GM04504 (cell line): ENCODE measurements around the gene SHROOM3.
"Not testable (repeated sequence)": the region's sequence is repeated elsewhere in the genome, so short reads cannot be mapped to it uniquely, and the experiment has no call there.

Experiments used
- DNase-seq: peaks from one replicate; pipeline ENCODE4 v3.0.0-alpha.2; 2012; ENCODE audit warnings: low read depth

SHROOM3 gene

DNA sequence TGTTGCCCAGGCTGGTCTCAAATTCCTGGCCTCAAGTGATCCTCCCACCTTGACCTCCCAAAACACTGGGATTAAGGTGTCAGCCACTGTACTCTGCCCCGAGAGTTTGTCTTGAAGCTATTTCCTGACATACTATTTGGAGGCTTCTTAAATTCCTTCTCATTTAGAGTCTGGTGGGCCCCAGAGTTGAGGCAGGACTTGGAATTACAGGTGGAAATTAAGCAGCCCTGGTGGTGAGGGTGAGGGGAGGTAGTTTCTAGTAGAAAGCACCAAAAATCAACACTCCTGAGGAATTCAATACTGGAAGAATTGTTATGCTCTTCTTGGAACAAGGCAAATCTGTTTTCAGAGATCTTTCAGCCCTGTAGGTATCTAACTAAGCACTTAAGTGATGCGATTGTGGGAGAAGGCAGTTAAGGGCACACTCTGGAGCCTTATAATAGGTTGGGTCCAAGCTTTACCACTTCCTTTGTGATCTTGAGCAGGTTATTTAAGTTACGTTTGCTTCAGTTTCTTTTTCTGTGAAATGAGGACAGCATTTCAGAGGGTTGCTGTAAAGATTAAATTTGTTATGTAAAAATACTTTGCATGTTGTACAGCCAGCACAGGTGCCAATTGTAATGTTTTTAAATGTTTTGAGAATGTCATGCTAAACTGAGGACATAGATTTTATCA, 262.2 kb downstream of the SHROOM3 start:
- no peak for DNase-seq

DNA sequence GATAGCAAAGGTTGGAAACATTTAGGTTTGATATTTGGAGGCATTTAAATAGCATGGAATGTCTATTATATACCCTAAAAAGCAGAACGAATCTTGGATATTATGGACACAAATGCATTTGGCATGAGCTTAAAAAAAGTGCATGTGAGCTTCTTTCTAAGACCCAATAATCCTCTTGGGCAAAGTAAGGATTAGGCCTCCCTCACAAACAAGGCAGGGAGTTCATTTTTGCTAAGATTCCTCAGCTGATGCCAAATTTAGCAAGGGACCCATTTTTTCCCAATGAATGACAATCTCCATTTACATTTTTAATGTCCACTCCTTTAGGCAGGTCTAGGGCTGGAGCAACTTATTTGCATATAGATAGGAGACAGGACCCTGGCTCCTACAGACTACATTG, 263.1 kb downstream of the SHROOM3 start:
- no peak for DNase-seq

DNA sequence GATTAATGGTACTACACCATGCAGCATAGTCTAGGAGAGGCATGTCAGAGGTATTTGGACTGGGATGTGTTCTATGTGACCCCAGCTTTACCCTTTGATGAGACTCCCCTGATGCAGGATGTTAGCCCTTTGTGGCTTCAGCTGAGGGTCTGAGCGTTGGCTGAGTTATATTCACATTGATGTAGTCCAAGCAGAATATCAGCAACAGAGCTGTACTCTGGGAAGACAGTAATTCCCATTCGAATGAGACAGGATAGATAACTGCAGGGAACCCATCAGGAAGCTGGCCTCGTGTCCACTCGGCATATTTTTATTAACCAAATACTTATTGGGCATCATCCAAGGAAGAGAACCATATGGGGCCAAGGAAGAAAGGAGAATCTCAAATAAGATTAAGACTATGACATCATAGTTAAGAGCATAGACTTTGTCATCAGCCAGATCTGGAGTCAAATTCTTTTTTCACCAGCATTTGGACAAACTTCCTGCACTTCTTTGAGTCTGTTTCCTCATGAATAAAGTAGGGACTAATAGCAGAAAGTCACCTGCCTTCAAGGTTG, 264.8 kb downstream of the SHROOM3 start:
- DNase-seq, result no peak

DNA sequence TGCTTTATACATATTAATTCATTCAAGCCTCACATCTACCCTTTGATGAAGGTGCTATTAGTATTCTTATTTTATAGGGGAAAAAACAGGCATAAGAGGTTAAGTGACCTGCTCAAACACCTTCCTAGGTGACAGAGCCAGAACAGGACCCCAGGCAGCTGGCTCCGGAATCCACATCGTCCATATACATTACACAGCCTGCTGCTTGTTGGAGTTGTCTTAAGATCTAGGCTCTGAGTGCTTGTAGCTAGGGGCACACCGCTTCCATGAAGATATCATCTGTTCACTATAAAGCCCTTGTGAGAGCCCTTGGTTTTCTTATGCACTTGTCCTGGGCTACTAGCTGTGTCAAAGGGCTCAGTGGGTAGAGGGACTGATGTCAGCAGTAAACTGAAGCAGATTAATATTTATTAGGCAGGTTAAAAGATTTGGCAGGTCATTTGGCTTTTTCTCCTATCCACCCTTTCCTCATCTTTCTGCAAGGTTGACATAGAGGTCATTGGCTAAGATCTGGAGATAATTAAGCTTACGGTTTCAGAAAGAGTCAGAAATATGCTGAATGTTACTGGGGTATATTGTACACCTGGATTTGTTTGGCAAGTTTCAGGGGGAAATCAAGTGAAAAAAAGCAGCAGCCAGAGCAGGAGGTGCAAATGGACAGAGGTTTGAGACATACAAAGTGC, 267.6 kb downstream of the SHROOM3 start:
- DNase-seq, result no peak

DNA sequence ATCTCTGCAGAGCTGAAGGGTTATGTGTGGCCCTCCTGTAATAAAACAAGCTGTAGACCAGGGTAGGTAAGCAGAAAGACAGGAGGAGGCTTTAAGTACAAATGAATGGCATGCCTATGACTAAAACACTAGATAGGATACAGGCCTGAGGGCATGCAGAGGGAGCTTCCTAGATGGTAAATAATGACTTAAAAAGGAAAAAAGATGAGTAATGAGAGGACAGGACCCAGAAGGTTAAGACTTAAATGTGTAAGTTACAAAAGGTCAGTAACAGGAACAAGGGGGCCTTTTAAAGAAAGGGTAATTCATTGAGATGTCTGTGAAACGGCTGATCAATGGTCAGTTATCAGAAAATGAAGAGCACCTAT, 268.1 kb downstream of the SHROOM3 start:
- no peak for DNase-seq

DNA sequence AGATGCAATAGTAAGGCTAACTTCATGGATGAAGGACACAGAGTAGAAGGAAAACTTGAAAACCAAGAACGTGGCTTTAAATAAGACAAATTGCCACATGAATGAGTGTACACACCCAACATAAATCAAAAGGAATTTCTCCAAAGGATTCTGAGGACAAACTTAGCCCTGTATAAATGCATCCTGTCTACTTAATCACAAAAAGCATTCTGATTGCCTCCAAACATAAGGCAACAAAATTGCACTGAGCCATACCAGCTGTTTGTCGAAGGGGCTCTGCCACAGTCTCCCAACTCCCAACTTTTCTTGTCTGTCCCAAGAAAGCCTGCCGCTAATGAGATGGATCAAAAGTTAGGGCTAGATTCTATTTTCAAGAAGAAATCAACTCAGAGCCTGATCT, 268.6 kb downstream of the SHROOM3 start:
- no peak for DNase-seq

DNA sequence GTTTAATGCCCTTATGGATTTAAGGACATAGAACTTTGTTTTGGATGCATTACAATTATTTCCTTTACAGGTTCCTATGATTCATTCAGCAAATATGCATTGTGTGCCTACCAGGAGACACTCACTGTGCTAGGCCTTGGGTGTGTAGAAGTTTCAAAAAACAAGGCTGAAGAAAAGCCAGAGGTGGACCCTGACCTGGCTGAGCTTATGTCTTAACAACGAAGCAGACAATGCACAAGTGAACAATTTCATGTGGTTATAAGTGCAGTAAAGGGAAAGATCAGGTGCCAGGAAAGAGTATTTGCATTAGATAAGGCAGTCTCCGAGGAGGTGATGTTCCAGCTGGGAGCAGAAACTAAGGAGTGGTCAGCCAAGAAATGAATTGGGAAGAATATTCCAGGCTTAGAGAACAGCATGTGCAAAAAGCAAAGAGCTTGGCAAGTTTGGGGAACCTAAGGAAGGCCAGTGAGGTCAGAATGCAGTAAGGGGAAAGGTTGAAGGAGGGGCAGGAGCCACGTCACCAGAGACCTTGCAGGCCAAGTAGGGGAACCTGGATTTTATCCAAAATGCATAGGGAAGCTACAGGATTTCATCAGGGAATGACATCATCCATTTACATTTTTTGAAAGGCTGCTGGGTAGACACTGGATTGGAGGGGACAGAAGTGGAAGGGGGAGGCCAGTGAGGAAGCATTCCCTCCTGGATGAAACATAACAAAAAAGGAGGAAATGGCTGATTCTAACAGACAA, 269.3 kb downstream of the SHROOM3 start:
- DNase-seq, result no peak

DNA sequence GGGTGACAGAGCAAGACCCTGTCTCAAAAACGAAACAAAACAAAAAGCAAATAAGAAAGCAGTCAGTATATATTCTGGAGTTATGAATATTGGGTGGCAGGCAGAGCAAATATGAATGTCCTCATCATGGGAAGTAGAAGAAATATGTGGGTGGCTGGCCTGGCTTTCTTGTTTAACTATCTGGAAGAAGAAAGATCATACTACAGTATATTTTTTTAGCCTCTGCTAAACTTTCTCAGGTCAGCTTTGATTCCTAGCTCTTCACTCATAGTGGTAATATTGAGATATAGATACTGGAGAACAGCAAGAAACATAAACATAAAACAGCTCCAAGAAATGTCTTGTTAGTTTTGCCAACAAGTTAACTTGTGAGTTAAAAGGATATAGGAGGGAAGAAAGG, 270.4 kb downstream of the SHROOM3 start:
- no peak for DNase-seq

DNA sequence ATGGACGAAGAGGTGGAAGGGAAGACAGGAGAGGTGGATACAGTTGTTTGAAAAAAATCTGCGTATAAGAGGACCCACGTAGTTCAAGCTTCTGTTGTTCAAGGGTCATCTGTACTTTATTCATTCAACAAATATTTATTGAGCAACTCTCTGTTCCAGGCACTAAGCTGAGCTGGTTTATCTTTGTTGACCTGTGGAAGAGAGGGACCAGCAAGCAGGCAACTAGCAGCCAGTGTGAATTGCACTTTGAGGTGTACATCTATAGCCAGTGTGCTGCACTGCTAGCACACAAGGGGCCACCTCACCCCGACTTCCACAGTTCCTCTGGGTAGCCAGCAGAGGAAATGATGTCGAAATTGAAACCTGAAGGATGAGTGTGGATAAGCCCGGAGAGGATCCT, 271.6 kb downstream of the SHROOM3 start:
- DNase-seq, result no peak

DNA sequence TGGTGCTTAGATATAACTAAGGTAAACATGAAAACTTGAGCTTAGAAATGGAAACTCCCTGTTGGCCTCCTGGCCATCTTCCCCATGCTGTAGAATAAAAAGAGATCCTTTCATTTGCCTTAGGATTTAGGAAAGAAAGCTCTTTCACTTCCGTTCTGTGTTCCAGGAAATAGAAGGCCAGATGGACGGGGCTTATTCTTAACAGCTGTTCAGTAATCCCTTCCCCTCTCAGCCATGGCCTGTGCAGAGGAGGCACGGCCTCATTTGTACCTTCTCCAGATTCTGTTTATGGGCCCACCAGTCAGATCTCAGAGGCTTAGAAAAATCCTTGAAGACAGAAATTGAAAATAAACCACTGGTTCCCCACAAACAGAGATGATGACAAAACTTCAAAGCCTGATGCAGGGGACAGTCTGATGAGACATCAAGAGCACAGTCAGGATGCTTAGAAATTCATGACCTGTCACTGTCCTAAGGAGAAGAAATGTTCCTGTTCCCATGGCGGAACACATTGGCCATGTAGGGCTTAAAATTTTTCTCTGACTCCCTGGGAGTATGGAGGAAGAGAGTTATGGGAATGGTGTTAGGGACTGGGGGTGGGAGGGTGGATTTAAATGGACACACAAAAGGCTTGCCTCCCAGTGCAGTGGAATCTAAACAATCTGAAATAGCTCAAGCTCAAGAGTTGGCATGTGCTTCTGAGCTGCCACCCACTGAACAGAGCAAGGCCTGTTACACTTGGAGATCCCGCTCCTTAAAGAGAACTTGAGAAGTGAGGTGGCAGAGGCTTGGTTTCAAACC, 274.1 kb downstream of the SHROOM3 start:
- no peak for DNase-seq

DNA sequence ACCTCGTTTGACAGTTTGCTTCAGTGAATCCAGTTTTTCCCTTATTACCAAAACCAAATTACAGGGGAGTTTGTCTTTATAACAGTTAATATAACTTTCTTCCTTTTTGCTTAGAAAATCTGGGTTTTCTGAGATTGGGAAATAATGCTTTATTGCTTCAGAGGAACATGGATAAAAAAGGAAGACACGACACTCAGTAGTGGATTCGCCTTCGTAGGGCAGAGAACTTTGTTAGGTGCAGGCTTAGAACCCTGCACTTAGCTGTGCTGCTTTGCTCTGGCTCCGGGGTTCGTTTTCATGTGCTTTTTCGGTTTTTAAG, 274.7 kb downstream of the SHROOM3 start:
- DNase-seq, result no peak

DNA sequence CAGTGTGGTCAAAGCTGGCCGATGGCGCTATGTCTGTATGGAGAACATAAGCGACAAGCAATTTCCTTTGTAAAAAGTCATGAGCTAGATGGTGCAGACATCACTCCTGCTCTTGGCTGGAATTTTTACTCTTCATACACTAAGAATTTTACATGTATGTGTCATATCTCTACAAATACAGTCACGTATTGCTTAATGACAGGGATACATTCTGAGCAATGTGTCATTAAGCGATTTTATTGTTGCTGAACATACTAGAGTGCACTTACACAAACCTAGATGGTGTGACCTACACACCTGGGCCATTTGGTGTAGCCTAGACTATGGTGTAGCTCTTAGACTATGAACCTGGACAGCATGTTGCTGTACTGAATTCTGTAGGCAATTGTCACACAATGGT, 277.5 kb downstream of the SHROOM3 start:
- no peak for DNase-seq

DNA sequence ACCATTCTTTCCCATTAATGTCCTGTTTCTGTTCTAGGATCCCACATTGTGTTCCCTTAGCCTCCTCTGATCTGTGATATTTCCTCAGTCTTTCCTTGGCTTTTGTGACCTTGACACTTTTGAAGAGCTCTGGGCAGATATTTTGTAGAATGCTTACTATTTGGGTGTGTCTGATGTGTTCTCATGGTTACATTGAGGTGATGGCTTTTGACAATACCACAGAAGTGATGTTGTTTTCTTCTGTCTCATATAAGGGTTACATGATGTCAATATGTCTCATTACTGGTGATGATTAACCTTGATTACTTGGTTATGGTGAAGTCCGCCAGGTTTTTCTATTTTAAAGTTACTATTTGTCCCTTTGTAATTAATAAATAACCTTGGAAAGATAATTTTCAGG, 279.2 kb downstream of the SHROOM3 start:
- no peak for DNase-seq

DNA sequence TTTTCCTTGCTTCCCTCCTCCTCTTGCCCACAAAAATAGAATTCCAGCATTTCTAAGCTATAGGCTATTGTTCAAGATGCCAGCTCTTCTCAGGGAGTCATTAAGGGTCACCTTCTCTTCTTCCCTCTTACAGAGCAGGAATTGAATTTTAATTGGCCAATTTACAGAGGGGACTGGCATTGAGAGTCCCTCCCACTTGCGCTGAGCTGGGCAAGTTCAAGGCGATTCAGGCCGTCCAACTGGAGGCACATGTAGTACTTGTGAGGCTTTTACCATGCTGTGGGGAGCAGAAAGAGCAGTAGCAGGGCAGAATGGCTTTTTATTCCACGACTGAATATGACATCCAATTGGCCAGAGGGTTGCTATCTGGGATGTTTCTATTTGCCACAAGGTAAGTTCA, 281.0 kb downstream of the SHROOM3 start:
- DNase-seq, result no peak

DNA sequence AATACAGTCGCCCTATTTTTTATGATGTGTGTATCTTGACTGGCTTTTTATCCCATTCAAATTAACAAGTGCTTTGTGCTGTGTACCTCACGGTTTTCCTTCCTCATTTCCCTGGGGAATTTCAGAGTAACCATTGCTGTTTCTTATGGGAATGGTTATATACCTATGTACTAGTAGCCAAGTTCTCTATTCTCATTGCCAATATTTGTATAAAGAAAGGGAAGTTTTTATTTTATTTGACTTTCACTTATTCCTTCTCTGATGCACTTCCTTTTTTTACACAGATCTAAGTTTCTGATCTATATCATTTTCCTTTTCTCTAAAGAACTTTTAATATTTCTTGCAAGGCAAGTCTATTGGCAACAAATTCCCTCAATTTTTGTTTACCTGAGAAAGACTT, 281.6 kb downstream of the SHROOM3 start:
- DNase-seq, result no peak

DNA sequence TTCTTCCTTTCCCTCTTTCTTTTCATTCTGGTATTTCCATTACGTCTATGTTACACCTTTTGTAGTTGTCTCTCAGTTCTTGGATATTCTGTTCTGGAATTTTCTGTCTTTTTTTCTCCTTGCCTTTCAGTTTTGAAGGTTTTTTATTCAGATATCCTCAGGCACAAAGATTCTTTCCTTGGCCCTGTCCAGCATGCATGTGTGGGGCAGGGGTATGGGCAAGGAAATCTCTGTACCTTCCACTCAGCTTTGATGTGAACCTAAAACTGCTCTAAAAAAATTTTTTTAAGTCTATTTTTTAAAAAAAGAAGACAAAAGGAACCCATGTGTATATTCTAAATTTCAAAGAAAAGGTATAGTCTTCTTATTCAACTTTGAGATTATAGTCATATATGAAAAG, 282.4 kb downstream of the SHROOM3 start:
- no peak for DNase-seq

DNA sequence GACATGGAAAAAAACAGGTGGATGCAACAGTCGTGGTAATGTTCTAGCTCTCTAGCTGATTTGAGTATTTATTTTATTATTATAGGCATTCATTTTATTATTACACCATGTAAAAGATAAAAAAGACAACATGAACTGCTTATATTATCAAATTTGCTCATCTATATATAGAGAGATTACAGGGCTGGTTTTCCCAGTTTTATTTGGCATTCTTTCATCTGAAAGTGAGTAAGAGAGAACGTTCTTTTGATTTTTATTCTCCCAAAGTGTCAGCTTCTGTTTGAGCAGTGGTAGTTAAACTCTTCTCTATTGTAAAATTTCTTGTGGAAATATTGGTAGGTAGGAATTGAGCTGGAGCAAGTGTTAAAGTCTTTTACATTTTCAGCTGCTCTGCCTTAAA, 283.0 kb downstream of the SHROOM3 start:
- DNase-seq, result no peak

DNA sequence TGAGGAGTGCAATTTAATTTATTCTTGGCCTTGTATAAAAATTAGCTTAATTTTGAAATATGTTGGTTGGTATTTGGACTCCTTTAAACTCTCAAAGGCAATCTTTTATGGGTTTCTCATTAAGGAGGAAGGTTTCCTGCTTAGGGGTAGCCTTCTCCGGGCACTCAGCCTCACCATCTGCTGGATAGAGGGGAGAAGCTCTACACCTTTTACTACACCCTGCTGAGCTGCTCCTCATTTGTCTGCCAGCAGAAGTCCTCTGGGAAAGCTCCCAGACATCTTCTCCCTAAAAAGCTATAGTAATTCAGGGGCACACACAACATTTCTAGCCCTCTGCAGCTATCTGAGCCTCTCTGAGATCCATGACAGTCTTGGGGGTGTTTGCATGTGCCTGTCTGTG, 283.8 kb downstream of the SHROOM3 start:
- DNase-seq, result no peak

DNA sequence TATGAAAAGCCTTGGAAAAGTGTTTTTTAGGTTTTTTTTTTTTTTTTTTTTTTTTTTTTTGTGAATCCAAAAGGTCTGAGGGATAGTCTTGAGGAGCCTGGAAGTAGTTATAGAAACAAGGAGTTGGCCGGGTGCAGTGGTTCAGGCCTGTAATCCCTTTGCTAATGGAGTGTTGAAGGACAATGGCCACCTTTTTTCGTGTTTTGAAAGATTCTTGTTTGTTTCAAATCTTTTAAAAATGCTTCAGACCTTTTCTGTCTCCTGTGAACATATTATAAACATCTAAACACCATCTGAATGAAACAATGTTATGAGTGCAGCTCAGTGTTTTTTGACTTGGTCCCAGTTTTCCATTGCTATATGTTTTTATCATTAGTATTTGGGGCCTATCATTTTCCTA, 285.1 kb downstream of the SHROOM3 start:
- DNase-seq, result no peak

DNA sequence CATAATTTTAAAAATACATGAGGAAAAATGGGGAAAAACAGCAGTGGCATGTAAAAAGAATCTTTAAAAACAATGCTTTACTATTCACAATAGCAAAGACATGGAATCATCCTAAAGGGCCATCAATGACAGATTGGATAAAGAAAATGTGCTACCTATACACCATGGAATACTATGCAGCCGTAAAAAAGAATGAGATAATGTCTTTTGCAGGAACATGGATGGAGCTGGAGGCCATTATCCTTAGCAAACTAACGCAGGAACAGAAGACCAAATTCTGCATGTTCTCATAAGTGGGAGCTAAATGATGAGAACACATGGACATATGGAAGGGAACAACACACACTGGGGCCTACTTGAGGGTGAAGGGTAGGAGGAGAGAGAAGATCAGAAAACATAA, 287.1 kb downstream of the SHROOM3 start:
- DNase-seq, result not testable (repeated sequence)

DNA sequence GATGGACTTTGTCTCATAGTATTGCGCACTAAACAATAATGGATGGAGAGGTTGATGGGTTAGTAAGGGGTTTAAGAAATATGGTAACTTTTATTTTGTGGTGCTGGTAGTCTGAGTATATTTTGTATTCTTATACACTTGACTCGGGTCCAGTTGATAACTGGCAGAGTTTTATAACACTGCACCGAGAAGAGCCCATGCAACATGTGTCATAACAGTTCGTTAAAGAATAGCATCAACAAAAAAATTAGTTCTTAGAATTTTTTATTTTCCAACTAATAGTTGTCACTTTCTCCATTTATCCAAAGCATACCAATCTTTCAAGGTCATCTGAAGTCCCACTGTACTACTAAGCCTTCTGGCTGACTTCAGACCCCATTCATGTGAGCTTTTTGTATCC, 287.8 kb downstream of the SHROOM3 start:
- no peak for DNase-seq

DNA sequence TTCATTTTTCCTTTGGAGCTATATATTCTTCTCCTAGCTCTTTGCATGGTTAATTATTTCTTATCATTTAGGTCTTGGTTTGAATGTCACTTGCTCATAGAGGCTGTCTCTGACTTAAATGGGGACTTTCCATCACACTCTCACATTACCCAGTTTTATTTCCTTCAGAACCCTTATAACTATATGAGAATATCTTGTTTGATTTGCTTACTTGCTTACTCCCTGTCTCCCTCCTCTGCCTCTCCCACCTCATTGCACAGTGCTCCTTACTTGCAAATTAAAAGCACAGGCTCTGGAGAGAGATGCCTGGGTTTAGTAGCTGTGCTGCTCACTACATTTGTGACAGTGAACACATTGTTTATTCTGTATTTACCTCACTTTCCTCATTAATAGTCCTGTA, 288.3 kb downstream of the SHROOM3 start:
- no peak for DNase-seq

DNA sequence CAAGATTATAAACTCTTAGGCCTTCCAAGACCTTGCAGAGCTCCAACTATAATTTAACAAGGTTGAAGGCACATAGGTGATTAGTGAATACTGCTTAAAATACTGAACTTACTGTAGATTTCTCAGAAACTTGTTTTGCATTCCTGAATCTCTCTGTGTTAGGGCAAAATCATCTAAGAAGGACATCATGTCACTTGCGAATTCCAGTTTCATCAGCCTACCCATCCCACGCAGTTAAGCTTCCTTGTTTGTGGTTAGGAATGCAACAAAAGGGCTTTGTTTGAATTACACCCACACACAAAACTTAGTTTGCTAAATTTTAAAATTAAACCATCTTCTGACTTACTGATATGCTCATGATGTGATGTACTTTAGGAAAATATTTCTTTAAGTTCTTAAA, 288.9 kb downstream of the SHROOM3 start:
- DNase-seq, result peak; percentile 41
